NCI-H1092 (cell line): ENCODE data around the gene OSBPL6.
A peak's percentile ranks its signal among the peaks of the same experiment; 100 is the strongest.
"Not testable (repeated sequence)": the region's sequence is repeated elsewhere in the genome, so short reads cannot be mapped to it uniquely, and the experiment has no call there.

Experiments
- DNase-seq: peaks from one replicate; lab custom pipeline; 2025; lab: John Stamatoyannopoulos, UW

The OSBPL6 gene

DNA sequence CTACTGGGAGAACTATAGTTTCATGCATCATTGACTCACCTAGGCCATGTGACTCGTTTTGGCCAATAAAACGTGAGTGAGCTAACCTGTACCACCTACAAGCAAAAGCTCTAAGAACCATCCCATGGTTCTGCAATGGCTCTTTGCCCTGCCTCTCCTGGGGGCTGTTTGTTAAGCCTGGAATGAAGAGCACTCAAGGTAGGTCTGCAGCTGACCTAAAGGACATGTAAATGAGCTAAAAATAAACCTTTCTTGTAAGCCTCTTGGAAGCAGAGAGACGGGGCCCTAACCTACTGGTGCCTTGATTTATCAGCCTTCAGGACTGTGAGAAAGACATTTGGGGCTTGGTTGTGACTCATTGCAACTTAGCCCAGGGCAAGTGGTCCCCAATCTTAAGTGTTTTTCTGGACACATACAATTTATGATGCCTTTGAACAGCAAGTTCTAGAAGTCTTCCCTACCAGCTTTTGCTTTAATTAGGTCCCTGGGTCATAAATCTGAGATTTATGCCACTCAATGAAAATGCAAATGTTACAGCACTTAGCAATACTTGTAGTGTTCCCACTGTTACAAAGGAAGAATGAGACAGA, 107.4 kb downstream of the OSBPL6 start:
- DNase-seq, result no peak

DNA sequence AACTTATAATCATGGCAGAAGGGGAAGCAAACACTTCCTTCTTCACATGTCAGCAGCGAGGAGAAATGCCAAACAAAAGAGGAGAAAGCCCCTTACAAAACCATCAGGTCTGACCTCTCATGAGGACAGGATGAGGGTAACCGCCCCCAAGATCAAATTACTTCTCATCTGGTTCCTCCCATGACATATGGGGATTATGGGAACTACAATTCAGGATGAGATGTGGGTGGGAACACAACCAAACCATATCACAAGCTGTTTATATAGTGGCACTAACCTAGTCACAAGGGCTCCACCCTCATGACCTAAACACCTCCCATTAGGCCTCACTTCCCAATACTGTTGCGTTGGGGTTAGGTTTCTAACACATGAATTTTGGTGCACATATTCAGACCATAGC, 110.0 kb downstream of the OSBPL6 start:
- DNase-seq, result no peak

DNA sequence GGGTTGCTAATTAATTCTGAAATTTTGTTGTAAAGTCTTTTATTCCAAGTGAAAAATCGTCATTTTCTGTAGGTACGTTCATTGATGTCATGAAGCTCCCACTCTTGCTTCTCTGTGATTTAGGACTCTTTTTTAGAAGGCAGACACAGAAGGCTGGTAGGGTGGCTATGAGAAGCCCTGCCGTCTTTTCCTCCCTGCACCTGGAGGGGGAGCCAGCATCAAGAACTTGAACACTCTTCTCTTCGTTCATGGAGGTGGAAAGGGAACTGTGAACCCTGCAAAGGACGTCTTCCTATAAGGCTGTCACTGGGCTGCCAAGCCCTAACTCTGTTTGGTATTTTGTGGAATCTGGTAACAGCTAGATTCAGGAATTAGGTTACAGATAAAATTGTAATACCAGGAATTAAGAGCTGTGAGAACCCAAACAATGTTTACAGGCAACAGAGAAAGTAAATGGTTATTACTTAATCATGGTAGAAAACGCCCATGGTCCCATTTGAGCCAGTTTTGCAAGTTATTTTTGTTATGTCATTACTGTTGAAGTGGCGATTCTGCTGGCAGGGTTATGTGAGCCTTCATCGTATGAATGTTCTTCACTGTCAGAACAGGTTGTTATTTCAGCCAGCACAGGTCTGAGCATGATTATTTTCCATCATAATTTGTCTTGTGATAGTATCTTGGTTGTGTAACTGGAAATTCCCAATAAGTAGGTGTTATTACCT, 112.2 kb downstream of the OSBPL6 start:
- DNase-seq, result peak; percentile 1

DNA sequence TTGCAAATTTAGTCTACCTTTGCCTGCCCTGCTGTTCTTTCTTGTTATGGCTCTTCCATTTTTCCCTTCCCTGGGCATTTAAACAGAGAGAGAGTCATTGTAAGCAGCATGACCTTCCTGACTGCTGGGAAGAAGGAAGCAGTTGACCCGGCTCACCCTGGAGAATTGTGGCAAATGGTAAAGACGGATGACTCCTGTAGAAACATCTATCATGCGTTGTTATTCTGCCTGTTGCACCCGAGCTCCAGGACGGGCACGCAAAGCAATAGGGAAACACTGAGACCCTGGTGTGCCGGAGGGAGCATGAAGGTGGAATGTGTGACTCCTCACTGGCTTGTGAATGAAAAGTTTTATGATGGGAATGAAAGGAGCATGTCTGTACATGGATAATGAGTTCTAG, 113.3 kb downstream of the OSBPL6 start:
- no peak for DNase-seq

DNA sequence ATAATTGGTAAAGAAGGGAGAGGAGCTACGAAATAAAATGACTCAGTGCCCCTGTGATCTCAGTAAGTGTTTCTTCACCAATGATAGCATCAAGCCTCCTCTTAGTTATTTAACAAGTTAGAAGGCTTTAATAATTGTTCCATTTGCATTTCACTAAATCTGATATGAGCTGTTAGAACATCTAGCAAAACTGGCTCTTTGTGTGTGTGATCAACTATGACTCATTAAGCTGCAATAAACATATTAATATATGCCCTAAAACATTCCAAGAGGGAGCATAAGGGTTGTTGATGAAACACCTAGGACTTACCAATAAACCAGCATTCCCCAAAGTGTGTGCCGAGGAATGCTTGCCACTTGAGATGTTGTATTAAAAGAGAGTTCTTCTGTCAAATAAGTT, 115.2 kb downstream of the OSBPL6 start:
- DNase-seq, result no peak

DNA sequence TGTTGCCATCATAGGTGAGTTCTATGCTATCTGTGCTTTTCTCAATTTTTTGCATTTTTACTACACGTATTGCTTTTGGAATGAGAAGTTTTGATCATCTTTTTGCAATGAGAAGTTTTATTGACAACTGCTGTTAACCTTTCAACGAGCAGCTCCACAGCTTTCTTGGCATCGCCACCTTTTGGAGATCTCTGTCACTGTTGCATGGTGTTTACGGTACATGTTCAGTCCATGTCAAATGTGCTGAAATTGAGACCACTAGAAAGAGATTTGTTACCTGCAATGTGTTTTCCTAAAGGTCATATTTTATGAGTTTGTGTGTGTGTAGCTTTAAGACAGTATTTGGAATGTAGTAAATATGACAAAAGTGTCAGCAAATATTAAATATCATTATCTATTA, 120.8 kb downstream of the OSBPL6 start:
- no peak for DNase-seq

GRCh38 chr2:178315488-178315948, 121.2 kb downstream of the OSBPL6 start:
- DNase-seq, result no peak

DNA sequence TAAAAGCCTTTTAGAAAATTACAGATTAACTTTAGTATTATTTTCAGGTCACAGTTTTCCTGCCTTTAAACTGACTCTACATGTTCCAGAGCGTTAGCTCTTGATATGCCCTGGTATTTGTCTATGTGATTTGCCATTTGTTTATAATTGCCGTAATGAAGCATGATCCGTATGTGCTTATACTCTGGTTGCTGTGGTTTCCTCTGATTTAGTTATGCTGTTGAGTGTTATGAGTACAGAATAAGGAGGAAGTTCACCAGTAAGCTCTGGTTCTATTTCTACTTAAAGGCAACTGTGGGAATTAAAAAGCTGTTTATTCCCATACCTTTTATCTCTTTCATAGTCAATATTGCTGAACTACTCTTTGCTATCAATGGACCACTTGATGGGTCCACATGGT, 123.5 kb downstream of the OSBPL6 start:
- no peak for DNase-seq

DNA sequence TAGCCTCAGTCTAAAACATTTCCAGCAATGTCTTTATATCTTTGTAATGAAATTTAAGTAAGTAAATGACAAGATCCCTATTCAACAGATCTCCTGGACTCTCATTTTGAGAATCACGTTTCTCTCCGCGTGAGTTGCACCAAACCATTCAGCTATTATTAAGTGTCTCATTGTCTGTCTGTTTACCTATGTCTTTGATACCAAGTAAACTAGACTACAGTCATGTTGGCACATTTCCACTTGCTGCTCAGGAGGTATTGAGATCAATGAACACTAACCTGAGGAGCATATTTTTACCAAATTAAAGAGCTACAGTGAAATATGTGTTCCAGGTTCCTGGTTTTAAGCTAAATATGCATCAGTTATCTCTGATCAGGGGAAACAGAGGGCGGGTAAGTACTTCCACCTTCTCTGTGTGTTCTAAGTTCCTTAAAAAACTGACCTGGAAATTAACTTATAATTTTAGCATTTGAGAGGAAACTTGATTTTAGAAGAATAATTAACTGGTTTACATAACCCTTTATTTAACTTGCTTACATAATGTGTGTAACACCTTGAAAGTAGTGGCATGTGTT, 125.8 kb downstream of the OSBPL6 start:
- no peak for DNase-seq

DNA sequence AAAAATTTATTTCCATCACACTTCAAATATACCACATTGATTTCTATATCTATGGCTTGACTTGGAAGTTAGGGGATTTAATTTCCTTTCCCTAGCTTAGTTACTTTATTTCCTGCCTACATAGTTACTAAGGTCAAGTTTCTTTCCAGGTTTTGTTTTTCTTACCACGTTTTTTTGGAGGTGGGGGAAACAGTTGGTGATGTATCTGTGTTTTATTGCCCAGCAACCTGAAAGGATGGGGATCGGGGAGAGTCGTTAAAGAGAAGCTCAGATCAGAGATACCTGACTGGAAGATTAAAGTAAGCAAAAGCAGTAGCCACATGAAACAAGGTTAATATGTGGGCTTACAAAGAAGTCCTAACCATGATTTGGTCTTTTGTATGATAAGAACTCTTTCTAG, 127.8 kb downstream of the OSBPL6 start:
- no peak for DNase-seq

DNA sequence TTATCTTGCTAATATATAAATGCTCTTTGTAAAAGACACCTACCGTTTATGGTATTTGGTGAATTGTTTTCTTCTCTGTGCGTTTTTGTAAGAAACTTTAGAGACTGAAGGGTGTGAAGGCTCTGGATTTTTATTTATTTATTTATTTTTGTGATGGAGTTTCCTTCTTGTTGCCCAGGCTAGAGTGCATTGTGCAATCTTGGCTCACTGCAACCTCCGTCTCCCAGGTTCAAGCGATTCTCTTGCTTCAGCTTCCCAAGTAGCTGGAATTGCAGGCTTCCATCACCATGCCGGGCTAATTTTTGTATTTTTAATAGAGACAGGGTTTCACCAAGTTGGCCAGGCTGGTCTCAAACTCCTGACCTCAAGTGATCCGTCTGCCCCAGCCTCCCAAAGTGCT, 129.0 kb downstream of the OSBPL6 start:
- not testable (repeated sequence) for DNase-seq

DNA sequence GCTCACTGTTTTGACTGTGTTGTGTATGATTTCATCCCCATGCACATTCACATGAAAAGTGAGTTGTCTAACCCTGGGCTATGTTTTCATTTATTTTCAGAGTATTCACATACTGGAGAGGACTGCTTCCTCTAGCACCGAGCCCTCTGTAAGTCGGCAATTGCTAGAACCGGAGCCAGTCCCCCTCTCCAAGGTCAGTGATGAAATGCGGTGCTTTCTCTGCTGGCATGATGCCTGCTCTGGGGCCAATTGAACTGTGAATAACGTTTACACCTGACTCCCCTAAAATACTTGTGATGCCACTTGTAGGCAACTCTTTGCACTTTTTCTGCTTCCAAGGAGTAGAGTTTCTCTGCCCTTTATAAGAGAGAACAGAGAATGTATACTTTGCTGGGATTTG, 129.8 kb downstream of the OSBPL6 start:
- no peak for DNase-seq

- no peak for DNase-seq
Measured at GRCh38 chr2:178325268-178325667, 131.0 kb downstream of the OSBPL6 start.

- no peak for DNase-seq
Measured at GRCh38 chr2:178327516-178327915, 133.2 kb downstream of the OSBPL6 start.

DNA sequence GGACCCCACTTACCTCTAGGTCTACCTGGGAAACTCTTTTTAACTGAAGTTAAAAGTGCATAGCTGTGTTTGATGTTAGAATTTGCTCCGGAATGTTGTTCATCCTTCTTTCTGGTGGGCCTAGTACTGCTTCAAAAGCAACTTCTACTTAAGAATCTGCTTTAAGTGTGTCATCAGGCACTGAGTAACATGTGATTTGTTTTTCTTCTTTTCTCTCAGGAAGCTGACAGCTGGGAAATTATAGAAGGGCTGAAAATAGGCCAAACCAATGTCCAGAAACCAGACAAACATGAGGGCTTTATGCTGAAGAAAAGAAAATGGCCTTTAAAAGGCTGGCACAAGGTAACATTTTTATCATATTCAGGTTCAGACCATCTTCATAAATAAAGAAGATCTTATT, 133.7 kb downstream of the OSBPL6 start:
- DNase-seq, result no peak

- no peak for DNase-seq
Measured at GRCh38 chr2:178330175-178331017, 136.1 kb downstream of the OSBPL6 start.

GRCh38 chr2:178331474-178332432, 137.4 kb downstream of the OSBPL6 start:
- no peak for DNase-seq

DNA sequence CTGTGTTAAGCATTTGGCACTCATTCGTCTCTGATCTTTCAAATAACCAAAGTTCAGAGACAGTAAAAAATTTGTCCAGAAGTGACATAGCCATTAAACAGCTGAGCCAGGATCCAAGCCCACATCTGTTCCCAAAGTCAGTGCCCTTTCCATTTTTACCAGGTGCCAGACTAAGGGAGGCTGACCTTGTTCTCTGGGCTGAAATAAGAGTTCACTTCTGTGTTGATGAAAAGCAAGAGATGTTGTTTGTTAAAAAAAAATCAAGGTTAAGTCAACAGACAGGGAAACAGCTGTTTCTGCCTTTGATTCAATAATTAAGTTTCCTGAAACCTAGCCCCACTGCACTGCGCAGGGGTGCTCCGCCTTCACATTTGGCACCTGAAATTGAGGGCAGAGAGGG, 139.5 kb downstream of the OSBPL6 start:
- no peak for DNase-seq

DNA sequence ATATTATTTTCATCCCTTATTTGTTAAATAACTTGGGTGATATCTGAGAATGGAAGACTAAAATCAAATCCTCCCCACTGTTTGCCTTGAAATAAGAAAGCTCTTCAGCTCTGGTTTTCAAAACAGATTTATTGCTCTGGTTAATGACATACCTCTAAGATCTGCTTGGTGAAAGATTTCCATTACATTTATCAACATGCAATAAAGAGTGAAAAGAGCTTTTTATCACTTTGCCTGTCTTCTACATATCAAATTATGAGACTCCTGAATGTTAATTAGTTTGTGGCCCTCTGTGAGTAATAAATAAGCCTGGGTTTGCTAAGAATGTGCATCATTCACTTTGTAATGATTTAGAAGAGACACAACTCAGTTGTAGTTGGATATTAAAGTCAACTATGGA, 140.9 kb downstream of the OSBPL6 start:
- DNase-seq, result no peak

DNA sequence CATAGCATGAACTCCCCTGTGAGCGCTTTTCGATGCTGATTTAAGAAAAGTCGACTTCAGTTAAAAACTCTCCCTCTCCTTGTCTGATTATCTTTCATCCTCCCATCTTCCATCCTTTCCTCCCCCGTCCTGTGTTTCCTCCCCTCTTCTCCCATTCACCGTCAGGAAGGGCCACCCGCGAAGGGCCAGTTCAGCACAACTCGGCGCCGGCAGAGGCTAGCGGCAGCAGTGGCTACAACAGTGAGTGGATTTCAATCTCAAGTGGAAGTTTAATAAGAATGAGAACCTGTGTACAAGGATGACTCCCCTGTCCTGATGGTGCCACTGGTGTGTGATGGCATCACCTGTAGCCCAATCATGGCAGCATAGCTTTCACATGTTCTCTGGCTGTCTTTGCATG, 149.8 kb downstream of the OSBPL6 start:
- DNase-seq, result no peak

DNA sequence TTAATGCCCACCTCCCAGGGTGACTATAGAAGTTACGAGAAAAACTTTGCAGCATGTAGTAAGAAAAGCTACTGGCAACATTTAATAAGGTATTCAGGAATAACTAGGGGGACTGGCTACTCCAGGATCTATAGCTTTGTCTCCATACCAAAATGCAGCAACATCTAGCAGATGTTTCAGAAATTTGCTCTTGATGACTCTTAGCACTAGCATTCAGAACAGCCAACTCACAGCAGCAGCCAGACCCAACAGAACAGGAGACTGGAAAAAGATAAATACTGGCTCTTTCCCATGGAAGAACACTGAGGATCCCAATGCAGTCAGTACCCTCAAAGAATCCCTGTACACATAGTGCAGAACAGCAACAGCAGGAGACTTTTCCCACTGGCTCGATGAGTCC, 151.6 kb downstream of the OSBPL6 start:
- DNase-seq, result no peak

DNA sequence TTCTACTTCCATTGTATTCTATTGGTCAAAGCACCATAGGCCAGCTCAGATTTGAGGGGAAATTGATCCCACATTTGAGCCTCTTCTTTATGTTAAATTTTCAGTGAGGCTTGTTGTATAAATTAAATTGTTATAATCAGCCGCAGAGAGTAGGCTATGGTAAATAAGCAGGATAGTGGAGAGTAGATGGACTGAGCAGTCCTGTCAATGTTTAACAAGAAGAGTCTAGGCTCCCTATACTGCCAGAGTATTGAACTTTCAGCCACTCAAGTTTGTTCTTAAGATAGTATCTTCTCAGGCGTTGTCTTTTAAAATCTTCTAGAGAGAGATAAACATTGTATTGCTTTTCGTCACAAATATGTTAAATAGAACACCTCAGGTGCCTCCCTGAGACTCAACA, 155.7 kb downstream of the OSBPL6 start:
- no peak for DNase-seq
